HCT116 (cell line): Measurements from ENCODE around the gene BMF. TPM values are rescaled to one million over a fixed set of nuclear protein-coding genes. Genes with fewer than 3 reads are reported as not detected.

Source experiments
- ATAC-seq: fragments of 200-7000 bp; cut with Tn5 transposase; 2 replicates; pipeline ENCODE4 v1.9.1; 2020; ENCODE audit warnings: mild to moderate bottlenecking, moderate library complexity
- BruUV-seq: library from RNA; stranded (reverse); fragments of 400-500 nt; replicated peaks from 2 replicates; lab custom pipeline; 2021; lab: Mats Ljungman, UMichigan
- CTCF ChIA-PET: fragments of 300-600 bp; sonication (Branson Sonifier 250); formaldehyde crosslinking; loops from one replicate; lab custom pipeline; 2021; ENCODE audit warnings: antibody characterized with exemption; lab: Charles Lee
- POLR2A ChIA-PET: fragments of 300-600, 350-600 bp; sonication (Branson Sonifier 250); formaldehyde crosslinking; loops from one replicate; lab custom pipeline; 2021; ENCODE audit warnings: antibody characterized with exemption; lab: Charles Lee
- RAD21 ChIA-PET, 2 experiments: fragments of 300-600 bp; sonication (Branson Sonifier 250); formaldehyde crosslinking; loops; one replicate each; lab custom pipeline; 2023; ENCODE audit warnings: low total read pairs in 2 of 2; ENCODE audit not compliant: uncharacterized antibody in 2 of 2, unreplicated experiment in 2 of 2, low non-redundant PET in 1 of 2; lab: Charles Lee
- DNase-seq: peaks from one replicate; pipeline ENCODE4 v3.0.0-alpha.2; 2010; ENCODE audit warnings: low read depth, low spot score
- H2AFZ ChIP-seq: fragments of 200-600 bp; shearing (Covaris generic), sonication (generic); 2 replicates; pipeline ENCODE4 v1.6.1; 2017; ENCODE audit warnings: low read depth, mixed run types, mixed read lengths, antibody characterized with exemption, low read length; ENCODE audit not compliant: poor library complexity, severe bottlenecking
- H3K27ac ChIP-seq: 2 replicates; pipeline ENCODE4 v1.5.1; 2012; ENCODE audit warnings: low read depth, low read length
- H3K27me3 ChIP-seq: fragments of 200-600 bp; sonication (generic); 2 replicates; pipeline ENCODE4 v1.6.1; 2016; ENCODE audit warnings: mixed run types, low read length, mixed read lengths; ENCODE audit not compliant: insufficient read depth
- H3K36me3 ChIP-seq, 2 experiments: fragments of 200-500 bp in 1 of 2; fragments of 200-600 bp in 1 of 2; sonication (Bioruptor generic) in 1 of 2; sonication (generic) in 1 of 2; 2 replicates each; pipeline versions ENCODE4 v1.5.1 to v1.6.1; 2014 to 2016; ENCODE audit warnings: low read length in 2 of 2, inconsistent platforms in 1 of 2, mixed read lengths in 1 of 2, mixed run types in 1 of 2; ENCODE audit not compliant: insufficient read depth in 2 of 2, control insufficient read depth in 1 of 2
- H3K4me1 ChIP-seq, 2 experiments: fragments of 200-600 bp in 1 of 2; sonication (generic) in 1 of 2; 2 replicates each; pipeline versions ENCODE4 v1.5.1 to v1.6.1; 2012 to 2017; ENCODE audit warnings: low read length in 2 of 2, inconsistent platforms in 1 of 2, mild to moderate bottlenecking in 1 of 2, mixed read lengths in 1 of 2, mixed run types in 1 of 2, moderate library complexity in 1 of 2; ENCODE audit not compliant: insufficient read depth in 2 of 2, control insufficient read depth in 1 of 2
- H3K4me2 ChIP-seq: fragments of 200-600 bp; sonication (generic); 2 replicates; pipeline ENCODE4 v1.6.1; 2017; ENCODE audit warnings: mixed run types, low read length, mixed read lengths
- H3K4me3 ChIP-seq, 2 experiments: fragments of 200-600 bp in 1 of 2; sonication (generic) in 1 of 2; replicated peaks in 1 of 2; 2 replicates each; pipeline ENCODE4 v1.5.1; 2011 to 2016; ENCODE audit warnings: low read length in 2 of 2, control low read depth in 1 of 2, low read depth in 1 of 2, mild to moderate bottlenecking in 1 of 2, mixed read lengths in 1 of 2, mixed run types in 1 of 2
- H3K79me2 ChIP-seq: fragments of 200-600 bp; sonication (generic); 2 replicates; pipeline ENCODE4 v1.6.1; 2017; ENCODE audit warnings: mild to moderate bottlenecking, mixed run types, low read length, moderate library complexity, mixed read lengths; ENCODE audit not compliant: insufficient read depth
- H3K9ac ChIP-seq: fragments of 200-600 bp; sonication (generic); 2 replicates; pipeline ENCODE4 v1.6.1; 2016; ENCODE audit warnings: low read length, mixed read lengths
- H3K9me2 ChIP-seq: fragments of 200-600 bp; sonication (generic), shearing (Covaris generic); 2 replicates; pipeline ENCODE4 v1.6.1; 2017; ENCODE audit warnings: mixed run types, mild to moderate bottlenecking, moderate library complexity; ENCODE audit not compliant: insufficient read depth
- H3K9me3 ChIP-seq, 2 experiments: fragments of 200-500 bp in 1 of 2; fragments of 200-600 bp in 1 of 2; sonication (Bioruptor generic) in 1 of 2; sonication (generic) in 1 of 2; 2 replicates each; pipeline ENCODE4 v1.6.1; 2014 to 2017; ENCODE audit warnings: low read length in 2 of 2, mixed read lengths in 2 of 2, inconsistent platforms in 1 of 2, low read depth in 1 of 2, mild to moderate bottlenecking in 1 of 2, mixed run types in 1 of 2, moderate library complexity in 1 of 2; ENCODE audit not compliant: control insufficient read depth in 1 of 2, insufficient read depth in 1 of 2
- H4K20me1 ChIP-seq: fragments of 200-600 bp; sonication (generic), shearing (Covaris generic); 2 replicates; pipeline ENCODE4 v1.6.1; 2017; ENCODE audit warnings: mixed run types, mild to moderate bottlenecking, moderate library complexity; ENCODE audit not compliant: insufficient read depth
- ATF3 ChIP-seq: IDR thresholded peaks from 2 replicates; pipeline ENCODE4 v1.6.1; 2012
- CBX3 ChIP-seq: IDR thresholded peaks from 2 replicates; pipeline ENCODE4 v1.6.1; 2012; ENCODE audit warnings: low read depth
- CEBPB ChIP-seq: IDR thresholded peaks from 2 replicates; pipeline ENCODE4 v1.6.1; 2012; ENCODE audit warnings: low read depth
- CTCF ChIP-seq, 3 experiments: fragments of 200-600 bp in 1 of 3; sonication (generic) in 1 of 3; IDR thresholded peaks in 2 of 3; conservative IDR thresholded peaks in 1 of 3; 2 replicates each; pipeline ENCODE4 v1.5.1; 2012 to 2017; ENCODE audit warnings: low read depth in 2 of 3, low read length in 2 of 3, antibody characterized with exemption in 1 of 3, borderline replicate concordance in 1 of 3, control low read depth in 1 of 3, mild to moderate bottlenecking in 1 of 3, mixed read lengths in 1 of 3, mixed run types in 1 of 3, moderate library complexity in 1 of 3; ENCODE audit not compliant: insufficient read depth in 1 of 3
- EGR1 ChIP-seq: IDR thresholded peaks from 2 replicates; pipeline ENCODE4 v1.6.1; 2012; ENCODE audit warnings: low read depth
- EZH2phosphoT487 ChIP-seq: fragments of 200-600 bp; IDR thresholded peaks from 2 replicates; pipeline ENCODE4 v1.6.1; 2018; ENCODE audit warnings: antibody characterized with exemption, borderline replicate concordance
- FOSL1 ChIP-seq: IDR thresholded peaks from 2 replicates; pipeline ENCODE4 v1.6.1; 2012; ENCODE audit warnings: low read depth
- JUND ChIP-seq: IDR thresholded peaks from 2 replicates; pipeline ENCODE4 v1.6.1; 2012
- POLR2A ChIP-seq: IDR thresholded peaks from 2 replicates; pipeline ENCODE4 v1.7.0; 2011; ENCODE audit warnings: borderline replicate concordance; ENCODE audit not compliant: insufficient read depth, insufficient read length; ENCODE audit errors: extremely low read depth
- POLR2AphosphoS5 ChIP-seq: IDR thresholded peaks from 2 replicates; pipeline ENCODE4 v1.6.1; 2011; ENCODE audit warnings: mild to moderate bottlenecking, low read depth, low read length, moderate library complexity
- REST ChIP-seq: IDR thresholded peaks from 2 replicates; pipeline ENCODE4 v1.6.1; 2012; ENCODE audit warnings: low read depth
- SIN3A ChIP-seq: IDR thresholded peaks from 2 replicates; pipeline ENCODE4 v1.6.1; 2012; ENCODE audit warnings: low read depth
- SP1 ChIP-seq: IDR thresholded peaks from 2 replicates; pipeline ENCODE4 v1.6.1; 2012; ENCODE audit warnings: low read depth
- TCF7L2 ChIP-seq: IDR thresholded peaks from 2 replicates; pipeline ENCODE4 v1.7.0; 2011; ENCODE audit warnings: borderline replicate concordance, inconsistent platforms; ENCODE audit not compliant: insufficient read depth, insufficient read length; ENCODE audit errors: extremely low read depth
- YY1 ChIP-seq: IDR thresholded peaks from 2 replicates; pipeline ENCODE4 v1.6.1; 2011; ENCODE audit warnings: low read length, low read depth, moderate library complexity, mild to moderate bottlenecking; ENCODE audit not compliant: insufficient replicate concordance; ENCODE audit errors: extremely low read depth
- ZBTB33 ChIP-seq: IDR thresholded peaks from 2 replicates; pipeline ENCODE4 v1.6.1; 2011; ENCODE audit warnings: mild to moderate bottlenecking, low read length, moderate library complexity; ENCODE audit not compliant: insufficient replicate concordance; ENCODE audit errors: extremely low read depth
- ZFX ChIP-seq: fragments of 450-650 bp; IDR thresholded peaks from 2 replicates; pipeline ENCODE4 v1.6.1; 2017
- intact Hi-C: fragments of 100-400 bp; cut with micrococcal nuclease; formaldehyde crosslinking; loops from 2 replicates; pipeline ENCODE4 v1.10.0; 2022
- total RNA-seq: library from RNA; stranded (reverse); gene quantifications from one replicate; pipeline ENCODE4 v1.2.1, GENCODE V29; 2021; ENCODE audit not compliant: unreplicated experiment

Gene BMF
- total RNA-seq, 1 experiment from 2014 or later: 1.0 TPM

GRCh38 chr15:40100123-40100946, 8.3 kb downstream of the BMF start:
- no TSS peak for BruUV-seq
- Histone ChIP-seq H3K9ac (no peak overlapping the region), H3K9me2 (no peaks in the 10 kb centered on the region), H3K79me2 (no peaks in the 10 kb centered on the region), H3K9me3 (no peaks in the 10 kb centered on the region), H3K4me1 (peaks cover 66 to 81% of the 10 kb centered on the region in 2 experiments), H3K4me3 (no peak overlapping the region), H4K20me1 (no peaks in the 10 kb centered on the region), H3K4me2 (0 out of 2 replicates have a peak overlapping the region, but pooled peaks have one; percentile 10), H2AFZ (no peak overlapping the region), H3K27ac (no peak overlapping the region), H3K36me3 (no peaks in the 10 kb centered on the region), H3K27me3 (no peaks in the 10 kb centered on the region)
- ChIA-PET RAD21 (no interaction called here), CTCF (interaction anchor here (4.4 kb wide), 1 partner anchor 8 kb away, joined by 25 read pairs; the partner anchor contains the start of gene BMF), POLR2A (interaction anchor here (1.0 kb wide), 1 partner anchor 30 kb away, joined by 4 read pairs; no protein-coding TSS in a partner anchor)
- no peak for ATAC-seq
- no peak for DNase-seq
- intact Hi-C loops: loop anchor here (10.0 kb wide), 1 partner anchor 64 kb away; the partner anchor contains the start of gene BUB1B
- TF ChIP-seq POLR2AphosphoS5 (no peak), TCF7L2 (no peak), CBX3 (no peak), FOSL1 (no peak), YY1 (no peak), REST (no peak), EGR1 (no peak), JUND (no peak), SIN3A (no peak), CEBPB (no peak), ATF3 (no peak), EZH2phosphoT487 (no peak), POLR2A (no peak), ZFX (no peak), ZBTB33 (no peak), SP1 (no peak), CTCF (IDR thresholded peaks at IDR 0.05 in 2 of 3, conservative IDR thresholded peaks at IDR 0.05 in 1 of 3; ENCODE audit: borderline replicate concordance in 1 of 3, insufficient read depth in 1 of 3, low read depth in 2 of 3, low read length in 2 of 3) (no peak)
